Measurements from ENCODE around the gene SLC6A17.

- TF ChIP-seq EZH2phosphoT487 (IDR thresholded peaks at IDR 0.05; ENCODE audit: insufficient read depth, low read depth): no peak
- TF ChIP-seq EZH2 (IDR thresholded peaks at IDR 0.05; ENCODE audit: insufficient read depth, poor library complexity, severe bottlenecking): no peak
These were observed 13.4 kb upstream of the SLC6A17 start for GRCh38 chr1:110136911-110137310.
